HG03060 (cell line): ENCODE results near the gene NRAP.
"Not testable (repeated sequence)": the region's sequence is repeated elsewhere in the genome, so short reads cannot be mapped to it uniquely, and the experiment has no call there.

ENCODE experiments used
- ATAC-seq: cut with Tn5 transposase; IDR thresholded peaks from one replicate; pipeline ENCODE4 v1.9.1; 2021; ENCODE audit warnings: low read depth, moderate number of reproducible peaks; ENCODE audit not compliant: unreplicated experiment

NRAP gene

GRCh38 chr10:113686028-113686427 lies 22.2 kb upstream of the NRAP start:
- no peak for ATAC-seq

GRCh38 chr10:113683300-113683699 lies 19.5 kb upstream of the NRAP start:
- ATAC-seq = no peak

GRCh38 chr10:113681533-113682470 lies 18.0 kb upstream of the NRAP start:
- peak; percentile 65 for ATAC-seq

GRCh38 chr10:113680190-113681111 lies 16.6 kb upstream of the NRAP start:
- no peak for ATAC-seq

- ATAC-seq = peak; percentile 38
Measured at GRCh38 chr10:113679463-113680189, 15.8 kb upstream of the NRAP start, which contains the start of gene CASP7. Gene CASP7 (plus strand): TSS chr10:113679912. CDS start chr10:113697494, 17,582 bp downstream.

- ATAC-seq = no peak
Measured at GRCh38 chr10:113666682-113667252, 2.9 kb upstream of the NRAP start.

GRCh38 chr10:113665806-113666354 lies 2.0 kb upstream of the NRAP start:
- no peak for ATAC-seq

- no peak for ATAC-seq
Measured at GRCh38 chr10:113665352-113665751, 1.5 kb upstream of the NRAP start.

GRCh38 chr10:113663142-113663541 lies 699 bp downstream of the NRAP start:
- no peak for ATAC-seq

- no peak for ATAC-seq
Measured at GRCh38 chr10:113661332-113661731, 2.5 kb downstream of the NRAP start.

- no peak for ATAC-seq
Measured at GRCh38 chr10:113657544-113657943, 6.3 kb downstream of the NRAP start.

- ATAC-seq = no peak
Measured at GRCh38 chr10:113656896-113657295, 6.9 kb downstream of the NRAP start.

GRCh38 chr10:113652456-113652855 lies 11.4 kb downstream of the NRAP start:
- ATAC-seq = not testable (repeated sequence)

GRCh38 chr10:113651898-113652297 lies 11.9 kb downstream of the NRAP start:
- no peak for ATAC-seq

GRCh38 chr10:113651021-113651420 lies 12.8 kb downstream of the NRAP start:
- no peak for ATAC-seq

GRCh38 chr10:113650172-113650571 lies 13.7 kb downstream of the NRAP start:
- ATAC-seq = no peak

- ATAC-seq = no peak
Measured at GRCh38 chr10:113648478-113648877, 15.4 kb downstream of the NRAP start.

GRCh38 chr10:113647812-113648211 lies 16.0 kb downstream of the NRAP start:
- ATAC-seq = no peak

- no peak for ATAC-seq
Measured at GRCh38 chr10:113646336-113647201, 17.3 kb downstream of the NRAP start.
